ENCODE results near the gene ANOS1. TPM values are rescaled to one million over a fixed set of nuclear protein-coding genes. Genes with fewer than 3 reads are reported as not detected.

ANOS1 gene
- total RNA-seq, 1 donor from 2014 or later, result 45.7 TPM

DNA sequence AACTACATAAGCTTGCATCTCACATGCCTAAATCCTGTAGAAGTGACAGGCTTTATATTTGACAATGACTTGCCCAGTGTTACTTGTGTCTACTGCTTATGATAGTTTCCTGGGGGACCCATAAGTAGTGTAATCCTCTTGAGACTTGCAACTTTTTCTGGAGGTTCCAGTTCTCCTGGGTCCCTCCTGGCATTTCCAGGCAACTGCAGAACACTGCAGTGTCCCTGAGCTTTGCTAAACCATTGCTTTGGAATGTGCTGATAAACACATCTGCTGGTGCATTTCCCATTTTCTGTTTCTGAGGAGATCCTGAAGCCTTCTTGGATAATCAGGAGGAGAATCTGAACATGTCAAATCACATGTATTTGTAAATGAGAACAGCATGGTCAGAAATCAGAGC is 82.0 kb downstream of the ANOS1 start:
- H3K27ac ChIP-seq, result no peak overlapping the region
- peaks cover 12% of the 10 kb centered on the region for H3K79me2 ChIP-seq (ENCODE audit: low read depth)
- H3K36me3 ChIP-seq, result no peaks in the 10 kb centered on the region
- Mint-ChIP-seq H3K4me3 (no peak overlapping the region), H3K4me1 (peaks cover 4% of the 10 kb centered on the region), H3K27ac (no peak overlapping the region), H3K9me3 (peaks cover 8% of the 10 kb centered on the region), H3K36me3 (peaks cover 3% of the 10 kb centered on the region), H3K27me3 (ENCODE audit: insufficient read depth, low read depth) (peaks cover 2% of the 10 kb centered on the region)
- no peaks in the 10 kb centered on the region for H3K9me3 ChIP-seq (ENCODE audit: low read depth)
- H3K4me1 ChIP-seq, result no peaks in the 10 kb centered on the region
- no peak overlapping the region for H3K4me3 ChIP-seq
- H3F3A ChIP-seq (ENCODE audit: low read depth), result no peaks in the 10 kb centered on the region
- H3K9ac ChIP-seq, result no peak overlapping the region
- TF ChIP-seq EZH2phosphoT487 (IDR thresholded peaks at IDR 0.05), result no peak
- TF ChIP-seq, protein P1, sequence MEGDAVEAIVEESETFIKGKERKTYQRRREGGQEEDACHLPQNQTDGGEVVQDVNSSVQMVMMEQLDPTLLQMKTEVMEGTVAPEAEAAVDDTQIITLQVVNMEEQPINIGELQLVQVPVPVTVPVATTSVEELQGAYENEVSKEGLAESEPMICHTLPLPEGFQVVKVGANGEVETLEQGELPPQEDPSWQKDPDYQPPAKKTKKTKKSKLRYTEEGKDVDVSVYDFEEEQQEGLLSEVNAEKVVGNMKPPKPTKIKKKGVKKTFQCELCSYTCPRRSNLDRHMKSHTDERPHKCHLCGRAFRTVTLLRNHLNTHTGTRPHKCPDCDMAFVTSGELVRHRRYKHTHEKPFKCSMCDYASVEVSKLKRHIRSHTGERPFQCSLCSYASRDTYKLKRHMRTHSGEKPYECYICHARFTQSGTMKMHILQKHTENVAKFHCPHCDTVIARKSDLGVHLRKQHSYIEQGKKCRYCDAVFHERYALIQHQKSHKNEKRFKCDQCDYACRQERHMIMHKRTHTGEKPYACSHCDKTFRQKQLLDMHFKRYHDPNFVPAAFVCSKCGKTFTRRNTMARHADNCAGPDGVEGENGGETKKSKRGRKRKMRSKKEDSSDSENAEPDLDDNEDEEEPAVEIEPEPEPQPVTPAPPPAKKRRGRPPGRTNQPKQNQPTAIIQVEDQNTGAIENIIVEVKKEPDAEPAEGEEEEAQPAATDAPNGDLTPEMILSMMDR (IDR thresholded peaks at IDR 0.05), result no peak
- no peak for DNase-seq (ENCODE audit: low spot score)
- H2AFZ ChIP-seq (replicated peaks), result no peak overlapping the region
- no peaks in the 10 kb centered on the region for H4K20me1 ChIP-seq (ENCODE audit: low read depth)
- H3K27me3 ChIP-seq, result no peaks in the 10 kb centered on the region
- H3K4me2 ChIP-seq, result no peak overlapping the region

- Histone ChIP-seq H3K27ac (no peak overlapping the region), H3K27me3 (no peaks in the 10 kb centered on the region), H2AFZ (replicated peaks) (no peak overlapping the region), H3K9me3 (ENCODE audit: low read depth) (no peaks in the 10 kb centered on the region), H3K4me3 (no peak overlapping the region), H3K36me3 (no peaks in the 10 kb centered on the region), H4K20me1 (ENCODE audit: low read depth) (no peaks in the 10 kb centered on the region), H3F3A (ENCODE audit: low read depth) (no peaks in the 10 kb centered on the region), H3K4me1 (peaks cover 4% of the 10 kb centered on the region), H3K4me2 (no peak overlapping the region), H3K9ac (no peak overlapping the region), H3K79me2 (ENCODE audit: low read depth) (peaks cover 14% of the 10 kb centered on the region)
- peaks cover 6% of the 10 kb centered on the region for H3K4me1 Mint-ChIP-seq
- H3K27ac Mint-ChIP-seq, result no peak overlapping the region
- TF ChIP-seq EZH2 (IDR thresholded peaks at IDR 0.05), result no peak
- TF ChIP-seq EZH2phosphoT487 (IDR thresholded peaks at IDR 0.05), result no peak
- TF ChIP-seq, protein P1 (IDR thresholded peaks at IDR 0.05), result no peak
- H3K9me3 Mint-ChIP-seq, result peaks cover 8% of the 10 kb centered on the region
- peaks cover 13% of the 10 kb centered on the region for H3K36me3 Mint-ChIP-seq
- no peak for DNase-seq (ENCODE audit: low spot score)
- H3K27me3 Mint-ChIP-seq (ENCODE audit: insufficient read depth, low read depth), result peaks cover 4% of the 10 kb centered on the region
- no peak overlapping the region for H3K4me3 Mint-ChIP-seq
Observed at GRCh38 chrX:8647176-8647575, 84.8 kb downstream of the ANOS1 start.

GRCh38 chrX:8639949-8640475 is 91.9 kb downstream of the ANOS1 start:
- H3K36me3 ChIP-seq, result no peaks in the 10 kb centered on the region
- H3K4me2 ChIP-seq, result peak overlapping the region; percentile 51
- H4K20me1 ChIP-seq (ENCODE audit: low read depth), result no peaks in the 10 kb centered on the region
- H3F3A ChIP-seq (ENCODE audit: low read depth), result peaks cover 4% of the 10 kb centered on the region
- no peak overlapping the region for H2AFZ ChIP-seq (replicated peaks)
- no peaks in the 10 kb centered on the region for H3K27me3 ChIP-seq
- no peaks in the 10 kb centered on the region for H3K9me3 ChIP-seq (ENCODE audit: low read depth)
- Mint-ChIP-seq H3K36me3 (peaks cover 13% of the 10 kb centered on the region), H3K27me3 (ENCODE audit: insufficient read depth, low read depth) (peaks cover 20% of the 10 kb centered on the region), H3K27ac (peak overlapping the region; percentile 94), H3K4me3 (peak overlapping the region; percentile 71), H3K9me3 (peaks cover 1% of the 10 kb centered on the region), H3K4me1 (peaks cover 44% of the 10 kb centered on the region)
- DNase-seq (ENCODE audit: low spot score), result peak; percentile 18
- no peak overlapping the region for H3K9ac ChIP-seq
- peaks cover 31% of the 10 kb centered on the region for H3K4me1 ChIP-seq
- no peak overlapping the region for H3K4me3 ChIP-seq
- TF ChIP-seq, protein P1 (IDR thresholded peaks at IDR 0.05), result no peak
- TF ChIP-seq EZH2phosphoT487 (IDR thresholded peaks at IDR 0.05) (no peak), EZH2 (IDR thresholded peaks at IDR 0.05) (no peak)
- peaks cover 7% of the 10 kb centered on the region for H3K79me2 ChIP-seq (ENCODE audit: low read depth)
- peak overlapping the region; percentile 21 for H3K27ac ChIP-seq

Measured in neural progenitor cell (in vitro differentiated cells).